NCI-H1930 (cell line): ENCODE results near the gene NOTUM.

Source experiments
- DNase-seq, 2 experiments: peaks; one replicate each; lab custom pipeline; 2025; lab: John Stamatoyannopoulos, UW

The NOTUM gene

DNA sequence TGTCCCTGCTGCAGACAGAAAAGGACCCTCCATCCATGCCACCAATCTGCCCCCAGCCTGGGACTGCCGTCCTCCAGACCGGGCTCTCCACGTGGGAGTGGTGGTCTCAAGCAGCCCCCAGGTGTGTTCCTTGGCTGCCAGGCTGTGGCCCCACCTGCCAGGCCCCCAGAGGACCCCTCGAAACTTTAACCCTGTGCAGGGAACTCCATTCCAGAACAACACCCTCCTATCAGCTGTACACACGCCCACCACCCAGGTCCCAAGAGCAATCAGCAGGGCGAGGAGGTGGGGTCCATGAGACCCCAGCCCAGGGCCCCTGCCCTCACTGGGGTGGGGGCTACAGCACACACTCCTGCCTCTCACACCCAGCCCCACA, 25.3 kb downstream of the NOTUM start:
- DNase-seq: no peak

DNA sequence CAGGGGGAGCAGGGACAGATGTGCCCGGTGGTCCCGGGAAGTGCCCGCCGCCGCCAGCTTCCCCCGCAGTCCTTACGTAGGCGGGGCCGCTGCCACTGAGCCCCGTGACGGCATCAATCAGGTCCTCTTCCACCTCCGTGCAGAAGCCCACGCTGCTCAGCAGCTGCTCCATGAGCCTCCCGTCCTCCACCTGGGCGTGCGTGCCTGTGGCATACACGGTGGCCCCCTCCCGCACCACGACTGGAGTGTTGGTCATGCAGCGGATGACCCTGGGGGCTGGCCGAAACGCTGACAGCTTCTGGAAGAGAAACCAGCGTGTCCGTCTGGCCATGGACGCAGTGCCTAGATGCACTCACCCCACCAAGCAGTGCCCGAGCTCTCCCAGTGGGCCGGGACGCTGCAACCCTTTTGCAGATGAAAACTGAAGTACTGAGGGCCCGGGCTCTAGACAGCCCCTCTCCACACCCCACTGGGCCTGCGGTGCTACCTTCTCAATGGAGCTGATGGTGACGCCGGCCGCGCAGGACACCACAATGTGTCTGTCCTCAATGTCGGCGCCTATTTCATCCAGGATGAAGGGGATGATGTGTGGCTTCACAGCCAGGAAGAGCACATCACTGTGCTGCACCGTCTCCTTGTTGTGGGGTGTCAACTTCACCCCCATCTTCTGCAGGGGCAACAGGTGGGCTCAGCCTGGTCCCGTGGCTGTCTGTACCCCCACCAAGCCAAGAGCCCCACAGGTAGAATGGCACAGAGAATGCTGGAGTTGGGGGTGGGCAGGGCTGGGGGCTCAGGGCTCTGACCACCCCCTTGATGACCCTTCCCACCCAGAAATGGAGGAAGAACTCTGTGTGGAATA, 25.9 kb downstream of the NOTUM start:
- DNase-seq: no peak

DNA sequence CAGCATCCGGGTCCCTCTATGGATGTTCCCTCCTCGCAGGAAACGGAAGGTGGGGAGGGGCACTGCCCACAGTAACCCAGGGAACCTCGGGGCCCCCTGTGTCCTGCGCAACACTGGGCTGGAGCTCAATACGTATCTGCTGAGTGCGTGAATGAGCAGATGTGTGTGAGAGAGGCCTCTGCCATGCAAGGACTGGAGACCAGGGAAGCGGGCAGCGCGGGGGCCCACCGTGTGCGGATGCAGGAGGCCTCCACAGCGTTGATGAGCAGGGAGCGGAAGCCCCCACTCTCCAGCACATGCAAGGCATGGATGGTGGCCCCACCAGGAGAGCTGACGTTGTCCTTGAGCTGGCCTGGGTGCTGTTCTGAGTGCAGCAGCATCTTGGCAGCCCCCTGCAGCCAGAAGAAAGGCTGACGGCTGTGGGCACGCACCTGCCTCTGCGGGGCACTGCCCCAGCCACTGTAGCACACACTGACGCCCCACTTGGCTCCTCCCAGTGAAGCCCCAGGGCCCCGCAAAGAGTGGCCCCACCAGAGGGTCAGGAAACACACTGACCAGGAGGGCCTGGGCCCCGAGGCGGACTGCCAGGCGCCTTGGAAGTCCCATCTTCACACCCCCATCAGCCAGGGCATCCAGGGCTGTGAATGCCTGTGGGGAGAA, 26.8 kb downstream of the NOTUM start:
- no peak for DNase-seq

DNA sequence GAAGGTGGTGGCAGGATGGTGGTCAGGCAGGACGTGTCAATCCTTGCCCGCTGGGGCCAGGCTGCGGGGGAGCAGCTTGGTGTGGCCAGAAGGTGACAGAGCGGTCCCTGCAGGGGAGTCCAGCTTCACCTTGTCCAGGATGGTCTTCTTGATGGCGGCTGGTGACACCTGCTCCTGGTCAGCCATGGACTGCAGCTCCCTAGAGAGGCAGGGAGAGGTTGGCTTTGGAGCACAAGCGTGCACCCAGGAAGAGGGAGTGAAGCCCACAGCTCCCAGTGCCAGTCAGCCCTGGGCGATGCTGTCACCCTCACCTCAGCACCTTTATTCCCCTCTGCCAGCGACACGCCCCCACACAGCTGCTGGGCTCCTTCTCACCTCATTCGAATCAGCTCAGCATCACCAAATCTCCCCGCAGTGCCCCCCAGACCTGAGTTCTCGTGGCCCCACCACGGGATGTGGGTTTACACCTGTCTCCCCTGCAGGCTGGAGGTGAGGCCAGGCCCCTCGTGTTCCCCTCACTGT, 27.7 kb downstream of the NOTUM start:
- no peak for DNase-seq

DNA sequence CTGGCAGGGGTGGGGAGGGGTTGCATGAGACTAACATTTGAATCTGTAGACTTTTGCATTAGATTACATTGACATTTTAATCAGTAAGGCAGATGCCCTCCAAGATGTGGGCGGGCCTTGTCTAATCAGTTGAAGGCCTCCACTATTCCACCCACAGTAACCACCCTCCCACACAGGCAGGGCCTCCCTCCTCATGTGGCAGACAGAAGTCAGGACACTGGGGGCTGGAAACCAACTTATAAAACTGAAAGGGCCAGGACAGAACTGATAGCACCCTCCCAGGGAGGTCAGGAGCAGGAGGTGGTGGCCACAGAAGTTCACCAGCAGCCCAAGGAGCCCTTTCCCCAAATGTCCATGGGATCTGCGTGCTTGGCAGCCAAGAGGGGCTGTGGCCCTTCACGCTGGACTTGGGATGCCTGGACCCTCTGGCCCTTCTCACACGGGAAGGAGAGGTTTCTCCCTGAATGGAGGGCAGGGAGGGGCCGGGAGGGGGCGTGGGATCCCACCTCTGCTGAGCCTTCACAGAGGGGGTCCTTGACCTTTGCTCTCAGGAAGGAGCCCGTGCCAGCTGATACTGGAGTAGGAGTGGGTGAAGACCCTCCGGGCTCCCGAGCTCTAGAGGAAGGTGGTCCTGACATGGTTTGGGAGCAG, 28.5 kb downstream of the NOTUM start:
- DNase-seq: no peak

DNA sequence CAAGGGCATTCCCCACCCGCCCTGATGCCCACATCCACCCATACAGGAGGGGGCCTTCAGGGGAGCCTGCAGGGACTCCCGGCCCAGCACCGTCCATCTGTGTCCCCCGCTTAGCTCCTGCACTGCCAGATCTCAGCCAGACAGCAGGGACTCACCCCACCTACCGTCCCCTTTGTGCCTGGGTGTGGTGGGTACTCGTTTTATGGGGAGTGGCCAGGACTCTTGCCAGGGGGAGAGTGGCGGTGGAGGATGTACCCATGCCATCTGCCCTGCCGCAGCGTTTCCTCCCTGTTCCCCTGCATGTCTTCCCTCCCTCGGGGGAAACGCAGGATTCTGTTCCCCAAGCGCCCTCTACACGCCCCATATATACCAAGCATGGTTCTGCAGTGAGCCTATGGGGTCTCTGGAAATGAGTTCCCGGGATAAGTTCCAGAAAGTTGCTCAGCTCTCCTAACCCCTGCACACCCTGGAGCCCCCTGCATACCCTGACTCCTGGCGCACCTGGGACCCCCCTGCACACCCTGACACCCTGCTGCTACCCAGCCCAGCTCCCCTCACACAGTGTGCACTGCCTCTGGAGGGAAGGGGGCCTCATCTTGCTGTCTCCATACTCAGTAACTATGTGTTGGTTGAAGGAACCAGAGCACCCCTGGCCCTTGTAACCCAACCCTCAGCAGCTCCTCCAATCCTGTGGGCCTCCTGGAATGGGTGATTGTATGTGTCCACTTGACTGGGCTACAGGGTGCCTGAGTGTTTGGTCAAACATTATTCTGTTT, 29.2 kb downstream of the NOTUM start:
- DNase-seq: no peak

DNA sequence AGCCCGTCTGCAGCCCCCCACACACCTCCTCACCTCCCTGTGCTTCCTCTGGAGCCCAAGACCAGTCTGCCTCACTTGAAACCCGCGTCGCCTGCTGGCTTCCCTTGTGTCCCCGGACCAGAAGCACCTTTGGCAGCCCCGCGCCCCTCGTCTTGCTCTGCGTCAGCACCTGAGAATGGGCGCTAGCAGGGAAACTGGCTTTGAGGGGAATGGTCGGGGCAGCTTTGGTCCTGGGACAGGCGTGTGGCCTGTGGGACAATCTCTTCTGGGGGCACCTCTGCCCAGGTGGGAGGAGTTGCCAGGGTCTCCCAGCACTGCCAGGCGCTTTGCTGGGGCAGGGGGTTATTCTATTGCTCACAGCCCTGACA, 29.8 kb downstream of the NOTUM start:
- DNase-seq: no peak

DNA sequence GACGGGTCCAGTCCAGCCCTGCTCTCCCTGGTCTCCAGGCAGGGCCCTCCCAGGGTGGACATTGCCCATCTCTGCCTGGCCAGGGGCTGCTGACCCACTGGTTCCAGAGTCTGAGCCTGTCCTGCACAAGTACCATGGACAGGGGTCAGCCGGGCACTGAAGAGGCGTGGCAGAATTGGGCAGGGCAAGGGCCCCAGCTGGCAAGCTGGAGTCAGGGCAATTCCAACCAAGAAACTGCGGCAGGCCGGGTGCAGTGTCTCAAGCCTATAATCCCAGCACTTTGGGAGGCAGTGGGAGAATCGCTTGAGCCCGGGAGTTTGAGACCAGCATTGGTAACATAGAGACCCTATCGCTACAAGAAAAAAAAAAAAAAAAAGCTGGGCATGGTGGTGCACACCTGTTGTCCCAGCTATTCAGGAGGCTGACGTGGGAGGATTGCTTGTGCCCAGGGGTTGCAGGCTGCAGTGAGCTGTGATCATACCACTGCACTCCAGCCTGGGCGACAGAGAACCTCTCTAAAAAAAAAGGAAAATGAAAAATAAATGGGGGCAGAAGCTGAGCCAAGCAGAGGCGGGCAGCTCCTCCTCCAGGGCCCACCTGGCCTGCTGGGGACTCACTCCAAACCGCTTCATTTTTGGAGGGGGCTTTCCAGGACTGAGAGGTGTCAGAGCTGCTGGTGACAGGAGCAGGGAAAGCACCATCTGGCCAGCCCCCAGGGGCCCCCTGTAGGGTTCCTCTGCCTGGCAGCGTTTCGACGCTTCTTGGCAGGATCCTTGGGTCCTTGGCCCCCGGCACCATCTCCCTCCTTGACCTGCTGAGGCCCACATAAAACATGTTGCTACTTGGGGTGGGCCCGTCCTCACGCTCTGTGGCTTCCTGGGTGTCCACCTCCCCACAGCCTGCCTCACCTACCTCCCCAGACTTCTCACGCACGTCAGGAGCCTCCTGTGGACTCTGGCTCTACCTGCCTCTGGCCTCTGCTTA, 30.6 kb downstream of the NOTUM start:
- no peak for DNase-seq

DNA sequence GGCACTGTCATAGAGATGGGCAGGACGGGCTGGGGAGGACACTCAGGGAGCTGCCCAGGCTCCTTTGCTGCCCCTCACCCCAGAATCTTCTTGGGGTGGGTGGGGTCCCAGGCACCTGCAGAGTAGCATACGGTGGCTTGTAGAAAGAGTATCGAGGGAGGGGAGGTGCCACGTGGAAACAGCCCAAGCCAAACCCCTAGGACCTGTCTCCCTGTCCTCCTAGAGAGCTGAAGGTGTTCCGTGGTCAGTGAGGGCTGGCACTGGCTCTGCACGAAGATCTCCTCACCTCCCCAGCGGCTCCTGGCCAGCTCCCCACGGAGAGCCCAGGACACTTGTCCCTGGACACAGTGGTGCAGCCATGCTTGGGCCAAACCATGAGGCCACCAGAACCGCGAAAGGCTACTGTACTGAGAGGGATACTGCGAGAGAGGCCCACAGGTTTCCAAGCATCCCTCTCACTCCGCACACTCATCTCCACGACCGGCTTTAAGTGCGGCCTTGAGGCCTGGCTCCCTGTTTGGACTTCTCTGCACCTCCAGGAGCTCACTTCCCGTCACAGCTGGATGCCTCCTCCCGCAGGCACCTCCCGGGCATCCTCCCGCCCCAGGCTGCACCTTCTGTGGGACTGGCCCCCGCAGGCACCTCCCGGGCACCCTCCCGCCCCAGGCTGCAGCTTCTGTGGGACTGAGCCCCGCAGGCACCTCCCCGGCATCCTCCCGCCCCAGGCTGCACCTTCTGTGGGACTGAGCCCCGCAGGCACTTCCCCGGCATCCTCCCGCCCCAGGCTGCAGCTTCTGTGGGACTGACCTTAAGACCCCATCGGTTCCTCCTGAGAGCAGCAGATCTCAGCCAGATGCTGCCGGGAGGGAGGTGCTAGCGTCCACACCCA, 31.5 kb downstream of the NOTUM start:
- no peak for DNase-seq

DNA sequence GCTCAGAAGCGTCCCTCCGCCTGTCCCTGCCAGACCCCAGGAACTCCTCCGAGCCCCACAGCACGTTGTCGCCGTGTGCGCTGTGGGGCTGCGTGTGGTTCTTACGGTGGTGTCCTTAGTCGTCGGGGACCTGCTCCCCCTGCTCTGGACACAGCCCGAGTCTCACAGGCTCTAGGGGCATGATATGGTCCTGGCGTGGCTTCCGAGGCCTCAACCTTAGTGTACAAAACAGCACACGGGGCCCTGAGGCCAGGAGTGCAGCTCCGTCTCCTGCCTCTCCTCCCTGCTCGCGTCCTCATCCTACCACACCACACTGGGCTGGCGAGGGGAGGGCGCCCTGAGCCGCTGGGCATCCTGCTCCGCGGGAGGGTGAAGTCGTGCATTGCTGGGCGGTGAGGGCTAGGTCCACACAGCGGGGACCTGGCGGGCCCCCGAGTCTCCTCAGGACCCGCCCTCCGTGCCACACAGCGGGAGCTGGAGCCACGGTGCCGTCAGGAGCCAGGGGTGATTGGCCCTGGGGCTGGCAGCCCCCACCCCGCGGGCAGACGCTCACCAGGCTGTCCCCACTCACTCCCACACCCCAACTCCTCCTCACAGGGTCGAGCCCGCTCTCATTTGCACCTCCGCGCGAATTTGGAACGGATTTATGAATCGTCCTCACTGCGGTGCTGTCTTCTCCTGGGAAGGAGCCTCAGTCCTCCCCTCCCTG, 32.3 kb downstream of the NOTUM start:
- no peak for DNase-seq

DNA sequence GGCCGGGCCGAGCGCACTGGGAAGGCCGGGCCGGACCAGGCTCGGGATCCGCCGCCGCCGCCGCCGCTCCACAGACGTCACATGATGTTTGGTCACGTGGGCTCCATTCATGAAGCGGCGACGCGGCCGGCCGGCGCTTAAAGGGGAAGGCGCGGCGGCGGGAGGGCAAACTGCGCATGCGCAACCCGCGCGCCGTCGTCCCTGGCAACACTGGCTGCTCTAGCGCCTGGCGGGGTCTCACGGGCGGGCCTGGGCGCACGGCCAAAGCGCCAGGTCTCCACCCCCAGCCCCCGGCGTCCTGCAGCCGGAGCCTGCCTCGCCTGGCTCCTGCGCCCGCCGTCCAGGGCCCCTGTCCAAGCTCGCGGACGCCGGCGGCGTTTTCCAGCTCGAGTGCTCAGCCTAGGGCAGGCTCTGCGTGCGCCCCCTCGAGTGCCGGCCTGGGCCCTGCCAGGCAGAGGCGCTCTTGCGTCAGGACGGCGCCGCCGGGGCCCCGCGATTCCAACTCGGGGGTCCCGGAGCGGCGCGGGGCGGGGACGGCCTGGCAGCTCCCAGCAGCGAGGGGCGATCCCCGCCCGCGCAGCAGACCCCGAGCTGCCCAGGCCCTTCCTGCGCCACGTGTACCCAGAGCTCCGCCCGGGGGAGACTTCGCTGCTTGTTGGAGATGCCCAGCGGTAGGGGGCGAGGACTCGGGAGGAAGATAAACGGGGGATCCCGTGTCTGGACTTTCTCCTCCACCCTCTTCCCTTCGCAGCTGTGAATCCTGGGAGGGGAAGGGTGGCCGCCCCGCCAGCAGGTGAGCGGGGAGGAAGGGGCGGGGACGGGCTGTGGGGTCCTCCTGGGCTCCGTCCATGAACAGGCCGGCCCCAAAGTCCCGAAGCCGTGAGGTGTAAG, 33.1 kb downstream of the NOTUM start, which contains the start of gene MAFG:
MAFG (minus strand) TSS at position 83 of the 891 bp plus-strand sequence. CDS start 4,550 bp downstream, outside the sequence.
- peak; percentile 93 to 98 for DNase-seq

DNA sequence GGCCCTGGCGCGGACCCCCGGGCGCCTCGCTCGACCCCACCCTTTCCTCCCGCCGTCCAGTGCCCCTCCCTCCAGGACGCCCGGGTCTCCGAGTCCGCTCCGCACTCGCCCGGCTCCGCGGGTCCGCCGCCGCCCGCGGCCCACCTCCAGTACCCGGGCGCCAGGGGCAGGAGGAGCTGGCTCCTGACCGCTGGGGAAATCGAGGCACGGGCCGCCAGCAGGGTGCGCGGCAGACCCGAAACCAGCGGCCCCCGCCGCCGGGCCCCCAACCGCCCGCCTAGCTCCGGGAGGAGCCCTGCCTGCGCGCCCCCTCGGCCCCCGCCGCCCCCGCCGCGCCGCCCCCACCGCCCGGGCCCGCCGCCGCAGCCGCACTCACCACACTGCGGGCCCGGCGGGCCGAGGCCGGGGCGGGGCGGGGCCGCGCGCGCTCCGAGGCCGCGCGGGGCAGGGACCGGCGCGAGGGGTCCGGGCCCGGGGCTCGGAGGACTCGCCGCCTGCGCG, 33.8 kb downstream of the NOTUM start:
- DNase-seq: no peak

DNA sequence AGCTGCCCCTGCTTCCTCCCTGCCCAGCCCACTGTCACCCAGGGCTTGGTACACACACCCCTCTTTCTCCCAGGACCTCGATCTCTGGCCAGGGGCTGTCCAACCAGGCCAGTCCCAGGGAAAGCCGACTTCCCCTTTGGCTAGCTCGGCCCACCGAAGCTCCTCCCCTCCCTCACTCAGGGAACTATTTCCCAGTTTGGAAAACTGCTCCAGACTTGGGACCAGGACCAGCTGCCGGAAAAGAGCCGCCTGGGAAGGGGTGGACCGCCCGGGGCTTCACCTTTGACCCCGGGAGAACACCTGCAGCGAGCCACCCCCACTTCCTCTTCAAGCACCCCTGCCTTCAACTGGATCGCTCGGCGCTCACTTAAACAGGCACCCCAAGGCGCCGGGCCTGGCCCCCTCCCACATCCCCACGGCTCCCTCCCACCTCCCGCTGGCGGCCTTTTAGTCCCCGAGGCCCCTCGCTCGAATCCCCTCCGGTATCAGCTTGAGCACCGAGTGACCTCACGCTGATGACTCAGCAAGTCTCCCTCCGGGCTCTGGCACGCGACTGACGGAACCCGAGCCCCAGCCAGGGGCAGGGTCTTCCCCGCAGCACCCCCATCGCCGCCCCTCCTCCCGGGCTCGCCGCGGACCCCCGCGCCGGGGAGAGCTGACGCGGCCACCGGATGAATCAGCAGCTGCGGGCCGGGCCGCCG, 34.4 kb downstream of the NOTUM start:
- no peak for DNase-seq

DNA sequence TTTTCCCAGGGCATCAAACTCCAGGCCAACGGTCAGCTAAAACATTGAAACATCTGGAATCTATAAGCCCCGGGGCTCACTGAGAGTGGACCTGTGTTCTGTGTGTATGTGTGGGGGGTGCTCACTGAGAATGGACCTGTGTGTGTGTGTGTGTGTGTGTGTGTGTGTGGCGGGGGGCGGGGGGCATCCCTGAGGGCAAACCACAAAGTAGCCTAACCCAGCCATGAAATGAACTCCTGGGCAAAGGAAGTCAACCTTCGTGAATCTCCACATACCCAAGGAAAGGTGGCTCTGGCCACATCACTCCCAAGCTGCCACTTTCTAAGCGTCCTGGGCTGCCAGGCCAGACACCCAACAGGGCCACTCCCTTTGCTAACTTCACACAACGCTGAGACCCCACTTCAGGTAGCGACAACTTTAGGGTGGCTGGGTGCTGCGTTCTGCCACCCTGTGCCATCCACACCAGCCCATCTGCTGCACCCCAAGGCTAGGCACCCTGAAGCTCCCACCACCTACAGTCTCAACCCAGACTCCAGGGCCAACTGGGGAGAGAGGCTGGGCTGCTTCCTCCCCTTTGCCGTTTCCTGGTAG, 35.0 kb downstream of the NOTUM start:
- no peak for DNase-seq

DNA sequence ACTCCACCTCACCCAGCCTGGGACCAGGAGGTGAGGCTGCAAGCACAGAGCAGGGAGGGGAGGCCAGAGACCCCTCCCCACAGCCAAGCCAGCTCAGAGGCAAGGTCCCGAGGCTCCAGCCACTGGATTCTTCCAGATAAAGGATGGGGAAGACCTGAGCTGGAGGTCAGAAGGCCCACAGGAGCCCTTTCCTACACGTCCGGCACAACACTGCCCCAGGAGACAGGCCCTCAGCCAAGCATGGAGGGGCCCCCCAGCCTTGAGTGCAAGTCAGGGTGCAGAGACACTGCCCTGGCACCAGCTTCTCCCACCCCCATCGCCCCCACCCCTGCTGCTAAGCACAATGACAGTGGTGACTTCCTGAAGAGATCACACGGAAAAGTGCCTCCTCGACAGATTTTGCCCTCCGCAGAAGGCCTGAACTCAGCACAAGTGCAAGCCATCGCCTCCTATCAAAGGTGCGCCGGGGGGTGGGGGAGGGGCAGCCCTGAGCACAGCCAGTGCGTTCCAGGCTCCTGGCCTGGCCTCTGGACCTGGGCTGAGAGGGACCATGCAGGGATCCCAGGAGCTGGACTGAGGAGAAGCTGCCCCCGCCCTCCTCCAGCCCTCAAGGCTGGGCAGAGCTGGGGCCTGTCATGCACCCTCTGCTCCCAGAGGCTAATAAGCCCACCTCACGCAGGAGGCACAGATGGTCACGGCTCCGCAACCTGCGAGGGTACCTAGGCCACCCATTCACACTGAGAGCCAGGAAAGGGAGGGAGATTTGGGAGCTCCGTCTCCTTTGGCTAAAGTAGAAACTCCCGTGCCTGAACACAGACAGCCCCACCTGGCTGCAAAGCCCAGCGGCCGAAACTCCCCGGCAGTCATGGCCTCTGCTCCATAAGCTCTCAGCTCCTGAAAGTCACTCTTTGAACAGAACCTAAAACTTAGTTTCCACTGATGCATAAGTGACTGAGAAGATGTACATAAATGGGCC, 36.1 kb downstream of the NOTUM start:
- DNase-seq: no peak
